B cell (primary cell): ENCODE data around the gene JAK2.

ENCODE experiments used
- CTCF ChIP-seq: fragments of 200-600 bp; IDR thresholded peaks from one replicate; pipeline ENCODE4 v1.8.0; 2022; ENCODE audit warnings: antibody characterized with exemption, mild to moderate bottlenecking
- EZH2 ChIP-seq: IDR thresholded peaks from 2 replicates; pipeline ENCODE4 v1.6.1; 2012; ENCODE audit warnings: borderline replicate concordance, low read depth, mild to moderate bottlenecking, moderate library complexity, low read length; ENCODE audit not compliant: insufficient read depth, poor library complexity, severe bottlenecking

GRCh38 chr9:4965174-4965821 is 19.8 kb upstream of the JAK2 start:
- TF ChIP-seq CTCF (no peak), EZH2 (no peak)
